HG02852 (cell line): ENCODE results near the gene LDLRAD4.
"Not testable (repeated sequence)": the region's sequence is repeated elsewhere in the genome, so short reads cannot be mapped to it uniquely, and the experiment has no call there.

Experiments
- ATAC-seq: cut with Tn5 transposase; IDR thresholded peaks from one replicate; pipeline ENCODE4 v1.9.1; 2021; ENCODE audit warnings: mild to moderate bottlenecking, moderate library complexity; ENCODE audit not compliant: unreplicated experiment

The LDLRAD4 gene

DNA sequence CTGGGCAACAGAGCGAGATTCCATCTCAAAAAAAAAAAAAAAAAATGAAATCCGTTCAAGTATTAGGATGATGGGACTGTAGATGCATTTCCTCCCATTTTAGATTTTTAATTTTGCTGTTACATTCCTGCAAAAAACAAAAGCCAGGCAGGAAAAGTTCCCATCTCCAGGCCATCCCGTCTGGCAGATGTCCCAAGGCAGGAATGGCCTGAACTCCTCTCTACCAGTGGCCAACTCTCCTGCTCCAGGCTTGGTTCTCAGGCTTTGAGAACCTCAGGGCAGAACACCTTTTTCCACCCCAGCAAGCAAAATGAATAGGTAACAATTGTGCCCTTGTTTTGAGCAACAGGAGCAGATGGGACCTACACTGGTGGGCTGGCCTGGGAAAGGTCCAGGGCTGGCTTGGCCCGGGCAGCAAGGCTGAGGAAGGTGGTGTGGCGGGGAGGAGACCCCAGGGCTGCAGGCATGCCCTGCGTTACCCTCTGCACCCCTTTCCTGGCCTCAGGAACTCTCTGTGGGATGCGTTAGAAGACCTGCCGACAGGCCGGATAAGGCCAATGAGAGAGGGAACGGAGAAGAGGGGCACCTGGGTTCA lies 421.8 kb downstream of the LDLRAD4 start:
- ATAC-seq: no peak

DNA sequence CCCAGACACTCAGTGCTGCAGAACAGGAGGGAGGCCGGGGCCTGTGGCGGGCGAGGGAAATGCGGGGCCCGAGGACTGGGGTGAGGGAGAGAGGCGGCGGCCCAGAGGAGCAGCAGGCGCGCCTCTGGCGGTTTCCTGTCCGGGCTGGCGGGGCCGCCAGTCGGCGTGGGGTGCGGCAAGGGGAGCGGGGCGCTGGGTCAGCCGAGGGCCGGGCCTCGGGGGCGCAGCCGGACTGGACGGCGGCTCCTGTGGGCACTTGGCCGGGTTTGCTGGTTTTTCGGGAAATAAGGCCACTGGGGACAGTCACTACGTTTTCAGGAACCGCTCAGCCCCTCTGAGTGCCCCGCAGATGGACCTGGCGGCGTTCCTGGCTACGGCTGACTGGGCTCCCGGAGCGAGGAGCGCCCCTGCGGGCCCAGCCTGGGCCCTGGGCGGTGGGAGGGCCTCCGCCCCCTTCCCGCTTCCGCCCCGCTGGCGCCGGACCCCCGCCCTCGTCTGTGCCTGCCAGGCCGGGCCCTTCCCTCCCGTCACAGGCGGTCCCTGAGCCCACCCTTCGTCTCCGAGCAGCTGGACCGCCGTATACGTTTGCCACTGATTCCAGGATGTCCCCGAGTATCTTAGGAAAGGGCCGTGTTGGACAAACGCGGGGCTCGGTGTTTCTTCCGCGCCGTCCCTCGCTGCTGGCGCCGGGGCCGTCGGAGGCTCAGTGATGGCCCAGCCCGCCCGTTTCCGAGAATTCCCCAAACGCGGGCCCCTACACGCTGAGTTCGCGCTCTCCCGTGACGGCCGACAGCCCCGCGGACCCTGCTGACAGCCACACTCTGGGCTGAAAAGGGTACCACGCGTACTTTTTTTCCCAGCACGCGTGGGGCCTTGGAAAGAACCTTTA lies 423.2 kb downstream of the LDLRAD4 start:
- no peak for ATAC-seq

DNA sequence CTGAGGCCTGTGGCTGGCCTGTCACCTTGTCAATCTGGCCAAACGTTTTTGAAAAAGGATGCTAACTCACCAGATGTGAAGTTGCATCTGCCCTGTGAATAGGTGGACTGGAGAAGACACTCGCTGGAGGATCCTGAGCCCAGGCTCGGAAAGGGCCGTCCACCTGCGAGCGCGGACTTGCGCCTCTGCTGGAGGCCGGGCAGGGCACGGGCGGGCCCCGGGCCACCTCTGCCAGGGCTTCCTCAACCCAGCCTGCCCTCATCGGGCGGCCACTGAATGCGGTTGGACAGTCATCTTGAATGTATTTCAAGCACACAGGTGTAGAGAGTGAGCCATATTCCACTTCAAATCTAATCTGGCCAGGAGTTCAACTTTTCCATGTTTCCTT lies 423.9 kb downstream of the LDLRAD4 start:
- ATAC-seq: no peak

DNA sequence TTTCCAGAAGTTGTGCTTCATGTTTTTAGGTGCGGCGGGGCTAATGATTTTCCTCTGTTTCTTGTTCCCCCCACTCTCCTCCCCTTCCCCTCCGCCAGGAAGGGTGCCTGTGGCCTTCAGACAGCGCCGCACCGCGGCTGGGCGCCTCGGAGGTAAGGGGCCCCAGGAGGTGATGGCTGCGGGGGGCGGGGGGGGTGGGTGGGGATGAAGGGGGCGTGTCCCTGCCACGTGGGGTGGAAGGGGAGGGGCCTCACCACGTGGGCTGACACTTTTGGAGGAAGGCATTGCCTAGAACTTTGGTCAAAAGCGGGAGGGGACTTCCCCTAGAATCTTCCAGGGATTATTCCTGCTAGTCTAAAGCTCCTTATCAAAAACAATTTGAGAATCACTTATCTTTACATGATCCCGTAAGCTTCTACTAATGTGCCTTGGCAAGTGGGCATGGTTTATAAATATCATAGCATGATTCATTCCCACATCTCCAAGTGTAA lies 424.7 kb downstream of the LDLRAD4 start:
- no peak for ATAC-seq

DNA sequence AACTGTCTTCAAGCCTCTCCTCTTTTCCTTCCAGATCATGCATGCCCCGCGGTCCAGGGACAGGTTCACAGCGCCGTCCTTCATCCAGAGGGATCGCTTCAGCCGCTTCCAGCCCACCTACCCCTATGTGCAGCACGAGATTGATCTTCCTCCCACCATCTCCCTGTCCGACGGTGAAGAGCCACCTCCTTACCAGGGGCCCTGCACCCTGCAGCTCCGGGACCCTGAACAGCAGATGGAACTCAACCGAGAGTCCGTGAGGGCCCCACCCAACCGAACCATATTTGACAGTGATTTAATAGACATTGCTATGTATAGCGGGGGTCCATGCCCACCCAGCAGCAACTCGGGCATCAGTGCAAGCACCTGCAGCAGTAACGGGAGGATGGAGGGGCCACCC lies 426.5 kb downstream of the LDLRAD4 start:
- ATAC-seq: no peak

DNA sequence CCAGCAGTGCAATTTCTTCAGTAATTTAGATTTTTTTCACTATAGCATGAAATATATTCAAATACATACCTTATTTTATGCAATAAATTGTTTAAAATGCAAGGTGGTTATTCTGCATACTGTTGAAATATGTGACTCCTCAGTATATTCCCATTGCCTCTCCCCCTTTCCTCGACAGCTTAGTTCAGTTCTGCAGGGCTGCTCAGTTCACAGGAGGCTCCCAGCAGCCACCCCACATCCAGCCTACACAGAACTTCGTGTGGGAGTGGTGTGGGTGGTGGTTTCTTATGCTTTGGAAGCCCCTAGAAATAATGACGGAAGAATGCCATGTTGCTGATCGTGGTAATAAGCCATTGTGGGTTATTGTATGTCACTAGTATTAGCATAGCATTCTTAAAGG lies 428.1 kb downstream of the LDLRAD4 start:
- ATAC-seq: no peak

DNA sequence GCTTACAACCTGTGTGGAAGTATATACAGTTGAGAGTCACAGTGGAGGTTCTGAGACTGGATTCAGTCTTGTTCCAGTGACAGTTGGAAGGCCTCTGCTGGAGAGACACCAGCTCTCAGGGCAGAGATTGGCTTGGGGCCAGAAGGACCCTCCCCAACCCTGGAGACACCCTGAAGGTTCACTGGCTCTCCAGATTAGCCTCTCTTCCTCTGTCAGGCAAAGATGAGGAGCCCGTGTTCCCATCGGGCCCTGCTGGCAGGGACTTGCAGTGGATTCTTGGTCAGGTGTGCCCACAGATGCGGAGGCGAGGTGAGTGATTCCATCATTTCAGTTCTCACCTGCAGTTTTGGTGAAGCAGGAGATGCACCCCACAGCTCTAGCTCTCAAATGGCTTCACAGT lies 429.2 kb downstream of the LDLRAD4 start:
- no peak for ATAC-seq

DNA sequence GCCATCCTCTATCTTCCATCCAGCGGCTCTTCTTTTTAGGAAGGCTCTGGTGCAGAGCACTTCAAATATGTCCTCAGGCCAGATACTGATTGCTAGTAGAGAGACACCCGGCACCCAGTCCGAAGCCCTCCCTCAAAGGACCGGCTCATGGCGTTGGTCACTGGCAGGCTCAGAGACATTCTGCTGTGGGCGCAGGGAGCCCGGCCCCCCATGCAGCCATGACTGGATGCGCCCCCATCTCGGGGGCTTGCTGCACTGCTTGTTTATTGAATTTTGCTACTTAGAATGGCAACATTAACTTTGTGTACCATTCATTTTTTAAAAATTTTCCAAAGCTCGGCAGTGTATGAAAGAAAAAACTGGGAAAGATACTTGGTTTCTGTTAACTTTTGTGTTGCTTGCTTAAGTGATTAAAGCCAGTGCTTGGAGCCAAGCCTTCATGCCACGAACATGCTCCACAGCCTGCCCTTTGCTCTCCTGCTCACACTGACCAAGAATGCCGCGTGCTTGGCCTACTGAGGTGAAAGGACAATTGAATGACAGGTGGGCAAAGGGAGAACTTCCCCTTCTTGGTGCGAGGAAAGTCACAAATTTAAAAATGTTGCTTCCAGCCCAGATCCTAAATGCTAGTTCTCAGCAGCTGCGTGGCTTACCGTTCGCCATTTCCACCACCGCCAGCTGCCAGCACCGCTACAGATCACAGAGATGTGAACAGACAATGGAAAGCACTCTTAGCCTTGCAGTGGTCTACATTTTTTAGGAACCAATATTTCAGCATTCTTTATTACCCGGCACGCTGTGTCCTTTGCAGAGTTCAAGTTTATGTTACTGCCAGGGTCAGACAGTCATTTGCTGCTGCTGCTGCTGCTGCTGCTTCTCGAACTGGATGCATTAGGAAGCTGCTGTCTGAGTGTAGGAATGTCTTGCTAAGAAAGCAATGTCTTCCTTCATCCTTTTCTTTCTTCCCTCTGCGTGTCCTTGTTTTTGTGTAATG lies 431.1 kb downstream of the LDLRAD4 start:
- ATAC-seq: no peak

DNA sequence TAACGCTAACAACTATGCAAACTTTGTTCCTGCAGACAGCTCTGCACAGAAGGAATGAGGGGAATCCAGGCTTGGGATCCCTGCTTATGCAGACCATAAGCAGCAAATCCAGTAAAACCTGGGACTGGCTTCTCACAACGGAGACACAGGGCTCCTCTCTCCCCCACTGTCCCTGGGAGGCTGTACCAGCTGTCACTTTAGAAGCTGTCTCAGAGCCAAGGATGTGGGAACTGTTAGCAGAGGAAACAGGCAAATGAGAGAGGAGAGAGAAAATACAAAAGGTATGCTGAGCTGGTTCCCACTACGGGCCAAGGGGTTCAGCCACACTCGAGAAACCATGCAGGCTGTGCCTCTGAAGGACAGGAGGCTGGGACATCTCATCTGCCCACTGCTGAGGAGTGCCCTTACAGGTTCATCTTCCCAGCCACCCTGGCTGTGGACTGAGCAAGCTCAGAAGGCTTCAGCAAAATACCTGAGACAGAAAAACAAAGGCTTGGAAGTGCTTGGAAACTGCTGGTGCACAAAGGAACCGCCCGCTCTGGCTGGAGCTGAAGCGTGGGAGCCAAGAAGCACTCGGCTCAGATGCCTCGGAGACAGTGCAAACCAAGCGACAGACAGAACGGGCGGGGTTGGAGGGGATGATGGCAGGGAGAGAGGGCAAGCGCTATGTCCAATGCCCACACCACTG lies 435.3 kb downstream of the LDLRAD4 start:
- ATAC-seq: no peak

DNA sequence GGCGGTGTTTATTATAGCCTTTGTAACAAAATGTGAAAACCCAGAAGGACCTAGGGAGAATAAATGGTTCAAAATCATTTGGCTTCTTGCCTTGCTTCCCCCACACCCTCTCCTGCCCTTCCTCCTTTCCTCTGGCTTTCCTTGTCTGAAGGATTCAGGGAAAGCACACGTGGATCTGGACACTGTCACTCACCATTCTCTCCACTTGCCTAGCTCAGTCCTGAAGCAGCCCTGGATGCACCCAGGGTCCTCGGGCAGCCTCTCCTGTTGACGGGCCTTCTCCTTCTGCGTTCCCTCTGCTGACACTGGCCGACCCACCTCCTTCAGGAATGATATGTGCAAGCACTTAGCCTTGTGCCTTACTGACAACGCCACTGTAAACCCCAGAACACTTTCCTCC lies 439.4 kb downstream of the LDLRAD4 start:
- ATAC-seq: no peak

DNA sequence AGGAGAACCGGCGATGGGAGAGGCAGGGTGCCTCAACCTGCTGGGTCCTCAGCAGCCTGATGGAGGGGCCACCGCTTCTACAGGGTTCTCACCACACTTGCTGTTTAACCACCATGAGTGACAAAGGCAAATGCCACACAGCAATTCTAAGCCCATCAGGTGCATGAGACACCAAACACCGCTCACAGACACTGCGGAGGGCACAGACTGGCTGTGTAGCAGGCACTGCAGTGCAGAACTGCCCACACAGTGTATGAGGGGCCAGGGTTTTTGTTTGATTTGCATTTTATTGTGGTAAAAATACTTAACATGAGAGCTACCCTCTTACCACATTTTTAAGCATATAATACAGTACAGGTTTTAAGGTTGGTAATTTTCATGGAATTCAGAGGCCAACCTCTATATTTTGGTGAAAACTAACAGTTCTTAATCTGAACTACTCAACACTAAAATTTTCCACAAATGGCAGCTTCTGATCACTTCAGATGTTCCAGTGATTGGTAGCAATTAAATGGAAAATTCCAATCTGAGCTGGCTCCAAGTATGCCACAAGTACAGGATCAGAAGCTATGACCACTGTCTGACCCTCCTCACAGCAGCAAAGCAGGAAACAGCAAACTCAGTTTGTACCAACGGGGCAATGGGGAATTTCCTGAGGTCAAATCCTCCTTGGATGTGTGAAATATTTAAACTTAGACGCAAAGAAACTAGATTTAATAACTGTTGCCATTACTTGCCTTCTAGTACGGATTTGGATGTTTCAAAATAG lies 440.1 kb downstream of the LDLRAD4 start:
- no peak for ATAC-seq

DNA sequence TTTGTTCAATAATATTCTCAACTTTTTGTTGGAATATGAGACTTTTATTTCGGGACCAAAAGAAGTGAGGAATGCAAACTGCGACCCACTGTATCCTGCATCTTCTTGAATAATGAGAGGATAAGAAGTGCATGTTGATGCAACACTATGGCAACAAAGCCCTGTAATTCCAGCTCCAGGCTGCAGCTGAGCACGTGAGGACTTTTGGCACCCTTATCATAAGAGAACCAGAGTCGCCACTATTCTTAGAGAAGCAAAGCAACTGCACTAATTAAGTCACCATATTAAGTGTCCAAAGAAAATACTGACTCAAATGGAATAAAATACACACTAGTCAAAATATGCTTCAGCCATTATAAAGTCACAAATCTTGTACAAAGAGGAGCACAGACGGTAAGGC lies 441.9 kb downstream of the LDLRAD4 start:
- no peak for ATAC-seq

DNA sequence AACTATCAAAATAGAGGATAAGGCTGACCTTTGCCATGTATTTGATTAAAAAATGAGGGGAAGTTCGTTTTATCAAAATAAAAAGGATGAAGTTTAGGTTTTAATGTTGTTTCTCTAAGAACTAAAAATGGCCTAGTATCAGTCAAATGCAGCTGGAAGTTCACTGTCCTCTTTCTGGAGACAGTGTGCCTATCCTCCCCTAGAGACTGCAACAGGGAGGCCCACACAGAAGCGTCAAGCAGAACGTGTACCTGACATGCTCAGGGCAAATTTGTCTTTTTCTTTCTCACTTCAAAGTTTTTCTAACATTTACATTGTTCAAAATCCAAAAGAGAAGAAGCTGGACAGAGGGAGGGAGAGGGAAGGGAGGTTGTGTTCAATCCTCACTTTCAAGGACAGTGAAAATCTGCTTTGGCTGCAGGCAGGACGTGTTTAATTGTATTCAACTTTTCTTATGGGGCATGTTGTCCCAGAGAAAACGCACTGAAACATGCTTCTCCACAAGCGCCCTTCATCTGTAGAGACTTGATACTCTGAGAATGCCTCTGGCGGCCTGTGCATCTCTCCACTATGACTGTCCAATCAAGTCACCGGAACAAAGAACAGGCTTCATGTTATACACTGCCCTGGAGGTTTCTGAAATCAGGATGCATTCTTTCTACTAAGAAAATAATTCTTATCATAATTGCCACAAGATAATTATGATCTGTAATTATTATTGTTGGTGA lies 442.7 kb downstream of the LDLRAD4 start:
- no peak for ATAC-seq

DNA sequence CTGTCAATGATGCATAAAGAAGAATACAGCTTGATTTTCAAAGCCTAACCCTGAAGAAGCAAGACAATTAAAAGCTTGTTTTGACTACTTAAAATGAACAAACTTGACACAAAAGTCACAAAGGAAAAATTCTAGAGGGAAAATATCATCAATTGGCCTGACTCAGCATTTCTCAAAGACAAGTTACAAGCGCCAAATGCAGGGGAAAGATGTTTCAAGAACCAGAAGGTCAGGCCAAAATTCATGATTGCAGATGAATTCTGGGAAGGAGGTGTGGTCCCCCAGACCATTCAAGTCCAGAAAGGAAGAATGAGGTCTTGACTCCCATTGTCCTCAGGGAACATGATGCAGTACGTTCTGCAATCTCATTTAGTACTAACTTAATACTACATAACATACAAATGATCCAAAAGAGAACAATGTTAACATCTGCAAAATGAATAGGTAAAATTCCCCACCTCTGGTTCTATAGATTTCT lies 443.3 kb downstream of the LDLRAD4 start:
- ATAC-seq: no peak

DNA sequence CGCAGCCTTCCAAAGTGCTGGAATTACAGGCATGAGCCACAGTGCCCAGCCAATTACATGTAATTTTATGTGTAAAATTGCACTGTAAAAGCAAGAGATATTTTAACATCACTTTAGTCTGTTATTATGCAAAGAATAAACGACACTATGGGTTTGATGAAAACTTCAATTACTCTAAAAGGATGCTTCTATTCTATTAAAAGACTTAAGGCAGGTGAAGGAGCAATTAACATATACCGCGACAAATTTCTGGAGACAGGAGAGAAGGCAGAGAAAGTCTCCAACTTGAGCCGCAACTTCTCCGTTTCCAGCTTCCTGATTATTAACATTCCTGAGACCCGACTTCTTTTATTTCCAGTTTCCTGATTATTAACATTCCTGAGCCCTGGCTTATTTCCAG lies 454.1 kb downstream of the LDLRAD4 start:
- ATAC-seq: no peak

DNA sequence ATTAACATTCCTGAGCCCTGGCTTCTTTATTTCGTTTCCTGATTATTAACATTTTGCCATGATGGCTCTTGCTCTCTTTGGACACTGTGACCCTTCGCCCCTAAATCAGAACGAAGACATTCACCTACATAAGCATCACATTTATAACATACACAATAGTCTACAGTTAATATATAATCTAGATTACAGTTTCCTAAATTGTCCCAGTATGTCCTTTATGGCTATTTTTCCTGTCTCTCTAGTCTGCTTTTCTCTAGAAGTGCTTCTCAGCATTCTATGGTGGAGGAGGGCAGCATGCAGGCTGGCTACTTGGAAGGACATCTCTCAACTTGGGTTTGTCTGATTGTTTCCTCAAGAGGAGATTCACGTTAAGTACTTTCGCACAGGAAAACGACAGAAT lies 457.9 kb downstream of the LDLRAD4 start:
- no peak for ATAC-seq

DNA sequence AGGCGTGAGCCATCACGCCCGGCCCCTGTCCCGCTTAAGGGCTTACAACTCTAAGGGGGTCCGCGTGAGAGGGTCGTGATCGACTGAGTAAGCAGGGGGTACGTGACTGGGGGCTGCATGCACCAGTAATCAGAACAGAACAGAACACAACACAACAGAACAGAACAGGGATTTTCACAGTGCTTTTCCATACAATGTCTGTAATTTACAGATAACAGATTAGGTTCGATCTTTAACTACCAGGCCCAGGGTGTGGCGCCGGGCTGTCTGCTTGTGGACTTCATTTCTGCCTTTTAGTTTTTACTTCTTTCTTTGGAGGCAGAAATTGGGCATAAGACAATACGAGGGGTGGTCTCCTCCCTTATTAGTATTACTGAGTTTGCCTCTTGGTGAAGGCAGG lies 458.8 kb downstream of the LDLRAD4 start:
- not testable (repeated sequence) for ATAC-seq

DNA sequence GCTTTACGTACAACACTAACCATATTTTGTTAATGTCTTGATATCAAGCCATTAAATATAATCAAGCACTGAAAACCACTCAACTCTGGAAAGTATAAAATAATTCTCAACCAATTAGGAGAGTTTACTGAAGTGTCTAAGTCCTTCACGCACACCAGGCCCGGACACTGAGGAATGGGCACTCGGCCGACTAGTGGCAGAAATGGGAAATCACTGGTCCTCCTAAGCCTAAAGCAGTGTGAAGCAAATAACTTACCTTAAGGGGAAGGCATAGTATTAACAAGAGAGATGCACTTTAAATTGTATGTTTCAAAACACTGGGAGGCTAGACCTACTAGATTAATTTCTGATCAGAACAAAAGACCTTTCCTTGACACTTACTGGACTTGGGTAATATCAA lies 462.1 kb downstream of the LDLRAD4 start:
- ATAC-seq: no peak

DNA sequence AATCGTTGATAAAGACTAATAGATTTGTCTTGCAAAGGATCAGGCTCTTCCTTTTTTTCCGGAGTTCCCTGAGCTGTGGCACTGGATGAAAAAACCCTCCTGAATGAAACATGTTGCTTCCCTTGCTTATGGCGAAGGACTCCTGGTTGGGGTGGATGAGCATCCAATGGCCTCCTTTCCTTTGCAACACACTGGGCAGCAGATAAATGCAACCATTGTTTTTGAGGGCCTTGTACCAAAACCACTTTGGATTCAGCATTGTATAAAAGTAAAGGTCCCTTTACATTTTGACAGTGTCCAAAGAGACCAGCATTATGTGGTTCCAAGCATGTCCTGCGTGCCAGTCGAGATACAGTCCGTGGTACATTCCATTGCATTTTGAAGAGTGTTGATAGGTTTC lies 463.1 kb downstream of the LDLRAD4 start:
- no peak for ATAC-seq
